ENCODE measurements around the gene PDPN. TPM values are rescaled to one million over a fixed set of nuclear protein-coding genes. Genes with fewer than 3 reads are reported as not detected.

PDPN gene
- total and polyA plus RNA-seq, 2 of the 8 experiments (the other 6 are each of a cell fraction or from before 2014, with no cell fraction given), result 44.7 to 169 TPM

DNA sequence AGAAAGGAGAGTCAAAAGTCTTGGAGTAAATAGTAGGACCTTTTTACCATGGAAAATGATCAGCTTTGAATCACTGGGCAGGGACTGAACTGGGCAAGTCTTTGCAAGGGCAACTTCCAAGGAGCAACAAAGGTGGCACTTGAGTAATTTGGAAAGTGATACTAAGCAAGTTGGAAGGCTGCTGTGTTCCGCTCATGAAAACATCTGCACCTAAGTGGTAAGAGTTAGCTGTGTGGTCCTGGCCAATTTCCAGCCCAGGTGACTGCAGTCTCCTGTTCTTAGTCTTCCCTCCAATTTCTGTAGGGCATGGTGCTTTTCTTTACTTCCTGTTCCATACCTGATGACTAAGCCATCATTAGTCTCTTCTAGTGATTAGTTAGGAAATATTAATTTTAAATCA is 80.8 kb downstream of the PDPN start:
- Histone ChIP-seq H3K27ac (ENCODE audit: low read depth, low read length) (no peak overlapping the region), H3K4me2 (ENCODE audit: insufficient read depth in 1 of 2, low read depth in 2 of 2, low read length in 2 of 2) (no peak overlapping the region), H3K18ac (ENCODE audit: extremely low read depth, low read length) (no peak overlapping the region), H4K5ac (ENCODE audit: insufficient read length, low read depth, low read length) (no peak overlapping the region), H3K36me3 (ENCODE audit: control insufficient read depth in 2 of 4, insufficient read depth in 4 of 4, low read length in 3 of 4) (no peaks in the 10 kb centered on the region), H3K4ac (replicated peaks; ENCODE audit: insufficient read length, low read depth, low read length) (no peak overlapping the region), H3K27me3 (replicated peaks in 1 of 4; ENCODE audit: control insufficient read depth in 3 of 4, extremely low read depth in 1 of 4, insufficient read depth in 3 of 4, low read length in 3 of 4) (no peaks in the 10 kb centered on the region), H3K56ac (replicated peaks; ENCODE audit: insufficient read length, low read depth, low read length) (no peak overlapping the region), H2AK5ac (ENCODE audit: low read depth, low read length) (no peak overlapping the region), H3K9me3 (ENCODE audit: insufficient read depth in 2 of 2, low read depth in 1 of 2, low read length in 1 of 2) (peaks cover 2 to 7% of the 10 kb centered on the region in 2 experiments; a peak in 3 of 4 replicates), H2AFZ (ENCODE audit: low read length) (no peak overlapping the region), H2BK5ac (ENCODE audit: low read depth, low read length) (no peak overlapping the region), H2BK20ac (ENCODE audit: low read length) (no peak overlapping the region), H3K4me3 (ENCODE audit: extremely low read depth in 1 of 4, insufficient read depth in 2 of 4, low read depth in 3 of 4, low read length in 4 of 4) (no peak overlapping the region), H2BK120ac (replicated peaks; ENCODE audit: low read depth, low read length) (no peak overlapping the region), H3K79me1 (ENCODE audit: low read depth, low read length) (no peaks in the 10 kb centered on the region), H3K9ac (replicated peaks in 1 of 4; ENCODE audit: extremely low read depth in 1 of 4, low read depth in 3 of 4, low read length in 3 of 4) (no peak overlapping the region), H3K4me1 (replicated peaks in 1 of 4; ENCODE audit: control insufficient read depth in 3 of 4, insufficient read depth in 4 of 4, low read length in 3 of 4) (no peaks in the 10 kb centered on the region), H3K23me2 (ENCODE audit: low read depth, low read length) (no peaks in the 10 kb centered on the region), H4K20me1 (replicated peaks in 1 of 2; ENCODE audit: control insufficient read depth in 1 of 2, insufficient read depth in 2 of 2, low read length in 2 of 2) (no peaks in the 10 kb centered on the region), H4K91ac (replicated peaks; ENCODE audit: insufficient read length, low read length) (no peak overlapping the region), H2BK15ac (ENCODE audit: low read length) (no peak overlapping the region), H4K8ac (ENCODE audit: extremely low read depth, insufficient read depth, low read length) (no peak overlapping the region), H3K23ac (ENCODE audit: insufficient read length) (no peak overlapping the region), H2BK12ac (ENCODE audit: low read depth, low read length) (no peak overlapping the region), H3K79me2 (ENCODE audit: control insufficient read depth in 1 of 2, insufficient read depth in 2 of 2, low read length in 2 of 2) (no peaks in the 10 kb centered on the region), H3K14ac (ENCODE audit: insufficient read length) (no peak overlapping the region)
- POLR2A ChIA-PET (ENCODE audit: partially characterized antibody), result interaction anchor here (0.8 kb wide), 1 partner anchor 125 kb away, joined by 3 read pairs; no protein-coding TSS in a partner anchor
- FAIRE-seq (no peak), DNase-seq (ENCODE audit: low read depth in 1 of 2, low spot score in 2 of 2) (no peak)
- WGBS, 2 experiments (ENCODE audit: extremely low coverage in 1 of 2, insufficient coverage in 1 of 2, insufficient read length in 1 of 2, insufficient replicate concordance in 2 of 2, low coverage in 1 of 2, low lambda C conversion rate in 2 of 2, missing lambda C conversion rate in 1 of 2), result 100% methylated on average over 1 of the region's 1 CpG; no CpG with 5 or more reads in 1 of the 2 experiments
- CTCF ChIA-PET (ENCODE audit: partially characterized antibody), result interaction anchor here (0.9 to 4.8 kb wide), 15 partner anchors 9 to 295 kb away, joined by 3 to 27 read pairs (median 5); no protein-coding TSS in a partner anchor
- TF ChIP-seq SP2 (IDR thresholded peaks at IDR 0.05; ENCODE audit: low read length) (no peak), SRF (IDR thresholded peaks at IDR 0.05; ENCODE audit: low read depth, low read length) (no peak), MAFK (IDR thresholded peaks at IDR 0.05; ENCODE audit: low read depth, low read length) (no peak), RXRA (IDR thresholded peaks at IDR 0.05; ENCODE audit: insufficient read depth, low read depth, low read length) (no peak), SIRT6 (IDR thresholded peaks at IDR 0.05; ENCODE audit: low read length) (no peak), BACH1 (IDR thresholded peaks at IDR 0.05; ENCODE audit: low read length) (no peak), RAD21 (IDR thresholded peaks at IDR 0.05 in 1 of 2, conservative IDR thresholded peaks at IDR 0.05 in 1 of 2; ENCODE audit: low read depth in 2 of 2, low read length in 2 of 2) (no peak), RNF2 (IDR thresholded peaks at IDR 0.05; ENCODE audit: borderline replicate concordance, low read depth, low read length, missing control alignments, poor library complexity, severe bottlenecking) (no peak), RBBP5 (IDR thresholded peaks at IDR 0.05; ENCODE audit: borderline replicate concordance, low read depth, low read length) (no peak), TCF12 (IDR thresholded peaks at IDR 0.05; ENCODE audit: low read depth, low read length) (no peak), SAP30 (IDR thresholded peaks at IDR 0.05; ENCODE audit: insufficient read depth, insufficient replicate concordance, low read length) (no peak), NANOG (IDR thresholded peaks at IDR 0.05; ENCODE audit: insufficient read depth, low read depth, low read length, poor library complexity, severe bottlenecking) (no peak)
